ENCODE measurements around the gene GP9.

The GP9 gene

GRCh38 chr3:129061023-129061887, 676 bp downstream of the GP9 start:
- no peak for TF ChIP-seq SIN3A (IDR thresholded peaks at IDR 0.05; ENCODE audit: borderline replicate concordance, insufficient read depth, low read length)
- TF ChIP-seq POLR2AphosphoS5 (IDR thresholded peaks at IDR 0.05; ENCODE audit: low read depth, low read length) = no peak
- no peak for TF ChIP-seq FOXP2 (optimal IDR thresholded peaks at IDR 0.05; ENCODE audit: borderline replicate concordance, extremely low read depth, extremely low read length, insufficient read depth)

- TF ChIP-seq FOXP2 (optimal IDR thresholded peaks at IDR 0.05; ENCODE audit: borderline replicate concordance, extremely low read depth, extremely low read length, insufficient read depth) = no peak
- no peak for TF ChIP-seq REST (IDR thresholded peaks at IDR 0.05; ENCODE audit: insufficient read depth in 1 of 2, low read depth in 2 of 2, low read length in 2 of 2)
- TF ChIP-seq SIN3A (IDR thresholded peaks at IDR 0.05; ENCODE audit: borderline replicate concordance, insufficient read depth, low read length) = no peak
- TF ChIP-seq TAF1 (IDR thresholded peaks at IDR 0.05; ENCODE audit: borderline replicate concordance, insufficient read depth, low read length) = no peak
- no peak for TF ChIP-seq POLR2AphosphoS5 (IDR thresholded peaks at IDR 0.05; ENCODE audit: low read depth, low read length)
Observed at GRCh38 chr3:129061888-129062834, 1.6 kb downstream of the GP9 start.

- no peak for TF ChIP-seq POLR2AphosphoS5 (IDR thresholded peaks at IDR 0.05; ENCODE audit: low read depth, low read length)
- no peak for TF ChIP-seq REST (IDR thresholded peaks at IDR 0.05; ENCODE audit: insufficient read depth in 1 of 2, low read depth in 2 of 2, low read length in 2 of 2)
- TF ChIP-seq SIN3A (IDR thresholded peaks at IDR 0.05; ENCODE audit: borderline replicate concordance, insufficient read depth, low read length) = no peak
- no peak for TF ChIP-seq FOXP2 (optimal IDR thresholded peaks at IDR 0.05; ENCODE audit: borderline replicate concordance, extremely low read depth, extremely low read length, insufficient read depth)
- TF ChIP-seq TAF1 (IDR thresholded peaks at IDR 0.05; ENCODE audit: borderline replicate concordance, insufficient read depth, low read length) = no peak
Observed at GRCh38 chr3:129063091-129063640, 2.6 kb downstream of the GP9 start.

- no peak for TF ChIP-seq POLR2AphosphoS5 (IDR thresholded peaks at IDR 0.05; ENCODE audit: low read depth, low read length)
- no peak for TF ChIP-seq FOXP2 (optimal IDR thresholded peaks at IDR 0.05; ENCODE audit: borderline replicate concordance, extremely low read depth, extremely low read length, insufficient read depth)
- TF ChIP-seq SIN3A (IDR thresholded peaks at IDR 0.05; ENCODE audit: borderline replicate concordance, insufficient read depth, low read length) = no peak
- TF ChIP-seq REST (IDR thresholded peaks at IDR 0.05; ENCODE audit: insufficient read depth in 1 of 2, low read depth in 2 of 2, low read length in 2 of 2) = no peak
Observed at GRCh38 chr3:129063841-129064482, 3.4 kb downstream of the GP9 start.

Data from PFSK-1 (cell line).